Measurements from ENCODE around the gene ACVR1B.
A peak's percentile ranks its signal among the peaks of the same experiment; 100 is the strongest.
"Not testable (repeated sequence)": the region's sequence is repeated elsewhere in the genome, so short reads cannot be mapped to it uniquely, and the experiment has no call there.

The ACVR1B gene

GRCh38 chr12:51971679-51972421 is 20.4 kb downstream of the ACVR1B start:
- DNase-seq = no peak

- DNase-seq = no peak
Observed at GRCh38 chr12:51972422-51972812, 20.9 kb downstream of the ACVR1B start.

- DNase-seq = no peak
Observed at GRCh38 chr12:51972849-51973273, 21.4 kb downstream of the ACVR1B start.

- no peak for DNase-seq
Observed at GRCh38 chr12:51973560-51973959, 22.1 kb downstream of the ACVR1B start.

- no peak for DNase-seq
Observed at GRCh38 chr12:51974646-51975045, 23.1 kb downstream of the ACVR1B start.

- no peak for DNase-seq
Observed at GRCh38 chr12:51975196-51975595, 23.7 kb downstream of the ACVR1B start.

DNA sequence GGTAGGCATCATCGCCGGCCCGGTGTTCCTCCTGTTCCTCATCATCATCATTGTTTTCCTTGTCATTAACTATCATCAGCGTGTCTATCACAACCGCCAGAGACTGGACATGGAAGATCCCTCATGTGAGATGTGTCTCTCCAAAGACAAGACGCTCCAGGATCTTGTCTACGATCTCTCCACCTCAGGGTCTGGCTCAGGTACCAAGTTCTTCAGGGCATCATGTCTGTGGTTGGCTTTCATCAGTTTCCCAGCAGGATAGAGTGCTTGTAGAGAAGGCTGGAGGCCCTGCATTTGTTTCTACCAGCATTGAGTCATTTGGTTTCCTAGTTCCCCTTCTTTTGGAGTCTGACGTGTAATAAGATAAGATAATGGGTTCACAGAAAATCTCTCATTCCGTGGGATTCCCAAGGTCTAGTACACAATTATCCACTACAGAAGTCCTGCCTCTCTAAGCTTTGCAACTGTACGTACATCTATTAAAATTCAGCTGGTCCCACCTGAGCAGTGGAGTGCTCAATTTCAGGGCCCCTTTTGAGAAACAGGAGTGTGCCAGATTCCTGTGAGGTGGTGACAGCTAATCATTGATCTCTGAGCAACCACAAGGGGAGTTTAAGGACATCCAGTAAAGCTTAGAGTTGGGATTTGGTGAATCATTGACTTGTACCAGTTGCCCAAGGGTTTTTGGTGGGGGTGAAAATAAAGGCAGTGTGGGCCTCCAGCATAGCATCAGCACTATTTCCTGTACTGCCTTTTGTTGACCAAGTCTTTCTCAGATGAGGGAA is 25.1 kb downstream of the ACVR1B start:
- no peak for DNase-seq

DNA sequence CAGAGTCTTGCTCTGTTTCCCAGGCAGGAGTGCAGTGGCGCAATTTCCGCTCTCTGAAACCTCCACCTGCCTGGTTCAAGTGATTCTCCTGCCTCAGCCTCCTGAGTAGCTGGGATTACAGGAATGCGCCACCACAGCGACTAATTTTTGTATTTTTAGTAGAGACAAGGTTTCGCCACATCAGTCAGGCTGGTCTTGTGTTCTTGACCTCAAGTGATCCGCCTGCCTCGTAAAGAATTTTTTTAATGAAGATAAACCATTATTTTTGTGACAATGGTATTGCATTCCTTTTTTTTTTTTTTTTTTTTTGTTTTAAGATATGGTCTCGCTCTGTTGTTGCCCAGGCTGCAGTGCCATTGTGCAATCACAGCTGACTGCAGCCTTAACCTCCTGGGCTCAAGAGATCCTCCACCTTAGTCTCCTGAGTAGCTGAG is 25.8 kb downstream of the ACVR1B start:
- no peak for DNase-seq

- not testable (repeated sequence) for DNase-seq
Observed at GRCh38 chr12:51979306-51979705, 27.8 kb downstream of the ACVR1B start.

- peak; percentile 65 for DNase-seq
Observed at GRCh38 chr12:51980051-51980808, 28.7 kb downstream of the ACVR1B start.

- DNase-seq = no peak
Observed at GRCh38 chr12:51980809-51981127, 29.3 kb downstream of the ACVR1B start.

DNA sequence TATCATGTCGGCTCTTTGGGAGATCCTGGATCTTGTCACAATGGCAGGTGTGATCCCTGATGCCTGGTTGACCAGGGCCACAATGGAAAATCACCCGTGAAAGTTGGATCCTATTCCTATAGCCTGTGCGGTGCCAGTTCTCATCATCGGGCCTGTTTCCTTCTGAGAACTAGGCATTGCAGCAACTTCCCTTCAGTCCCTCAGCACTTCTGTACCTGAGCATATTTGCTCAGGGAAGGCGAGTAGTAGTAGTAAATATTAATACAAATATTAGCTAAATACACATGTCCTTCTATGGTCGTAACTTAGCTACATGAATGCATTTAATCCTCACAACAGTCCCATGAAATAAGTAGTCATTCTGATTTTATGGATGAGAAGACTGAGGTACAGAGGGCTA is 33.2 kb downstream of the ACVR1B start:
- no peak for DNase-seq

- no peak for DNase-seq
Observed at GRCh38 chr12:51985154-51985835, 33.8 kb downstream of the ACVR1B start.

DNA sequence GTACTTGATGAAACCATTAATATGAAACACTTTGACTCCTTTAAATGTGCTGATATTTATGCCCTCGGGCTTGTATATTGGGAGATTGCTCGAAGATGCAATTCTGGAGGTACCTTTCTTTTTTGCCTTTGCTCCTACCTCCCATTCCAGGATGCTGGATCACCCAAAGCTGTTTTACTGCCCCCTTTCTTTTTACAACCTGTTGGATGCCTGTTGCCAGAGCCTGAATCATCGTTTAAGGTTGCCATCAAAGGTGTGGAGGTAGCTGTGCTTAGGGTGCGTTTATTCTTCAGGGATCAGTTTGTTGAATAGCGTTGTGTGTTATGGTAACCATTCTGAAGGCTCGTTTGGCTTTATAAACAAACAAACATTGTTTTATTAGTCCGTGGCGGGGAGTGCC is 35.3 kb downstream of the ACVR1B start:
- DNase-seq = no peak

GRCh38 chr12:51992246-51992645 is 40.7 kb downstream of the ACVR1B start:
- no peak for DNase-seq

DNA sequence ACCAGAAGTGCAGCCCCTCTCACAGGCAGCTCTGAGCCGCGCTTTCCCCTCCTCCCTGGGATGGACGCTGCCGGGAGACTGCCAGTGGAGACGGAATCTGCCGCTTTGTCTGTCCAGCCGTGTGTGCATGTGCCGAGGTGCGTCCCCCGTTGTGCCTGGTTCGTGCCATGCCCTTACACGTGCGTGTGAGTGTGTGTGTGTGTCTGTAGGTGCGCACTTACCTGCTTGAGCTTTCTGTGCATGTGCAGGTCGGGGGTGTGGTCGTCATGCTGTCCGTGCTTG is 43.0 kb downstream of the ACVR1B start:
- DNase-seq = no peak

- no peak for DNase-seq
Observed at GRCh38 chr12:51994959-51995358, 43.5 kb downstream of the ACVR1B start.

DNA sequence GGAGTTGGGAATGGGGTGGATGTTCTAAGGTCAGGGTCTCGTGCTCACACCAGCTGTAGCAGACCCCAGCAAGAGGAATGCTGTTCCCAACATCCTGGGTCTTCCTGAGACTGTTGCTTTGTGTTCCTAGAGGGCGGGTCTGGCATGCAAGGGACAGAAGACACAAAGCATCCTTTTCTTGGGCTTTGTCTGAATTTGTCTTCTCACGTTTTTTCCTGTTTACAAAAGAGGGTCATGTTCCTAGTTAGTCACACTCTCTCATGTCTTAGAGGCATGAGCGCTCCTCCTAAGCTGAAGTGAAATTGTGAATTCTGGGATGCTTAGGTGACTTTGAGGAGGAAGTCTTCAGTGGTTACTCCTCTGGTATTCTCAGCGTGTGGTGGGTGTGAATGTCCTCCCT is 45.6 kb downstream of the ACVR1B start:
- no peak for DNase-seq

- DNase-seq = no peak
Observed at GRCh38 chr12:52003016-52003550, 51.6 kb downstream of the ACVR1B start.

DNA sequence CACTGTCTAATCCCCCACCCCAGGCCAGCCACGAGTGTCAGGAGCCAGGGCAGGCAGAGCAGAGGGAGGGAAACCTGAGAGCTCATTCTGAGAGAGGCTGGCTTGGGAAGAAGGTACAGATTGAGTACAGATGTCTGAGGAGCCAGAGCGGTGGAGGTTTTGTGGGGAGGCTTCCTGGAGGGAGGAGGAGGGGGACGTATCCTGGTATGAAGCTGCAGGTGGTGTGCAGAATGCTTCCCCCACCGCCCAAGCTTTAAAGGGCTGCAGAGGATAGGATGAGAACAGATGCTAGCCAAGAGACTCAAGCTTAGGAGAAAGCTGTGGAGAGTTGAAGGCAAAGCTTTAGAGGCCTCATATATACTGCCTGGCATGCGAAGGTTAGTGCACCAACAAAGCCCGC is 52.1 kb downstream of the ACVR1B start:
- no peak for DNase-seq

GRCh38 chr12:52004042-52004648 is 52.6 kb downstream of the ACVR1B start:
- peak; percentile 55 for DNase-seq

DNA sequence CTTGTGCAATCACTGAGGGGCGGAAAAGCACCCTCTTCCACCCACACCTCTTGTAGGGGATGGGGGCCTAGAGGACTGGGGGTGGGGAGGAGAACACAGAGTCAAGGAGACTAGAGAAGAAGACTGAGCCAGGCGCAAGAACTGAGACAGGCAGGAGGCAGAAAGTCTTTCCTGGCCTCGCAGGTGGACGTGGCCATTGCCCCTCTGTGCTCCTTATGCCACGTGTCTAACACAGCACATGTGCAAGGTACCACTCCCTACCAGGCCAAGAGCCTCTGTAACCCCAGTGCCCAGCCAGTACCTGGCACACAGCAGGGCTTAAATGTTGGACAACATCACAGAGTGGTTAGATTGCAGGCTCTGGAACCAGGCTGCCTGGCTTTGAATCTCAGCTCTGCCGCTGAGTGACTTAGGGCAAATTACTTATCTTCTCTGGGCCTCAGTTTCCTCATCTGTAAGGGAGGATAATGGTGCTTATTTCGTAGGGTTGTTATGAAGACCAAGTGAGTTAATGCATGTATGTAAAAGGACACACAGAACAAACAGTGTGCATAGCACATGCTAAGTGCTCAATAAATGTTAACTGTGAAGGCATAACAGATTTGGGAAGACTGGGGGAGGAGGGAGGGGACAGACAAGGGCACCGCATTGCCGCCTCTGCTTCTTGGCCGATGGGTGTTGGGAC is 53.9 kb downstream of the ACVR1B start:
- no peak for DNase-seq
